Activated CD4-positive, alpha-beta T cell treated with anti-CD3 and anti-CD28 coated beads, Interleukin-2, amount 10 ng/mL, durations not matched to agents 24 days and 14 days (primary cell): ENCODE data around the gene TBL1XR1. TPM values are rescaled to one million over a fixed set of nuclear protein-coding genes. Genes with fewer than 3 reads are reported as not detected.

Experiments
- DNase-seq: peaks from one replicate; pipeline ENCODE4 v3.0.0; 2022
- H3K27ac Mint-ChIP-seq: one replicate; pipeline ENCODE4 v1.8.0; 2022; ENCODE audit warnings: mild to moderate bottlenecking, mixed read lengths
- H3K27me3 Mint-ChIP-seq: one replicate; pipeline ENCODE4 v1.8.0; 2022; ENCODE audit warnings: mixed read lengths
- H3K36me3 Mint-ChIP-seq: one replicate; pipeline ENCODE4 v1.8.0; 2022; ENCODE audit warnings: low read depth, mild to moderate bottlenecking, mixed read lengths
- H3K4me1 Mint-ChIP-seq: one replicate; pipeline ENCODE4 v1.8.0; 2021; ENCODE audit warnings: mixed read lengths
- H3K4me3 Mint-ChIP-seq: one replicate; pipeline ENCODE4 v1.8.0; 2022; ENCODE audit warnings: mild to moderate bottlenecking, moderate library complexity, mixed read lengths
- H3K9me3 Mint-ChIP-seq: one replicate; pipeline ENCODE4 v1.8.0; 2021; ENCODE audit warnings: mixed read lengths
- intact Hi-C: fragments of 100-400 bp; cut with micrococcal nuclease; formaldehyde crosslinking; loops from one replicate; pipeline ENCODE4 v1.15.1; 2023
- total RNA-seq: library from RNA; stranded (reverse); gene quantifications from 2 replicates; pipeline ENCODE4 v1.2.3, GENCODE V29; 2022

Gene TBL1XR1
- total RNA-seq, 1 donor from 2014 or later: 178 TPM

DNA sequence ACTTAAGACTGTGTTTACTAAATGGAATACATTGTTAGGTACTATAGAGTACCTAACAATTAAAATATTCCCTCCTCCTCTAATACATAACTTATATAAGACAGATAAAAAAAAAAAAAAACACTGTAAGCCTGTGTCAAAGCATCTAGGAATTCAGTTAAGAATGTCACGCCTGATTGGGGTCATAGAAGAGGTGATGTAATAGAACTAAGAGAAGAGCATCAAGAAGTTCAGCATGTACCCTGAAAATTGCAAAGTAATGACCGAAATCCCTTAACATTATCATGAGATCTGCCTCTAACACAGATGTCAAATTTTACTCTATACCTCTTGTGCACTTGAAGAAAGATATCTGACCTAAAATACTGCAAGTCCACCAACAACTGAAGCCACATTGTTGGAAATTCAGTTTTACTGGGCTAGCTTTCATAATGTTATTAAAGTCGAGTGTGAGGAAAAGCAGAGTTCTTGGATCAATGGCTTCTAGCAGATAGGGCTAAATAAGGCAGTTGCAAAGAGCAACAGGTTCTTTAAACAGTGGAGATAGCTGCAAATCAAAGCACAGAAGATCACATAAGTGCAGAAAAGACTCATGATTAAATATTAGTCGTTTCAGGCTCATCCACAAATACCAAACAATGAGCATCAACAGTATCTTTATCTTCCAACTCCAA, 75.0 kb downstream of the TBL1XR1 start:
- Mint-ChIP-seq H3K9me3 (peaks cover 14% of the 10 kb centered on the region), H3K27ac (peak overlapping the region; percentile 14), H3K4me1 (peaks cover 37% of the 10 kb centered on the region), H3K4me3 (no peak overlapping the region), H3K27me3 (no peaks in the 10 kb centered on the region), H3K36me3 (peaks cover 52% of the 10 kb centered on the region)
- intact Hi-C loops: no loop called here
- DNase-seq: no peak

GRCh38 chr3:177119829-177120228, 77.5 kb downstream of the TBL1XR1 start:
- Mint-ChIP-seq H3K4me3 (no peak overlapping the region), H3K36me3 (peaks cover 46% of the 10 kb centered on the region), H3K9me3 (peaks cover 7% of the 10 kb centered on the region), H3K4me1 (peaks cover 36% of the 10 kb centered on the region), H3K27ac (no peak overlapping the region), H3K27me3 (no peaks in the 10 kb centered on the region)
- intact Hi-C loops: no loop called here
- no peak for DNase-seq

DNA sequence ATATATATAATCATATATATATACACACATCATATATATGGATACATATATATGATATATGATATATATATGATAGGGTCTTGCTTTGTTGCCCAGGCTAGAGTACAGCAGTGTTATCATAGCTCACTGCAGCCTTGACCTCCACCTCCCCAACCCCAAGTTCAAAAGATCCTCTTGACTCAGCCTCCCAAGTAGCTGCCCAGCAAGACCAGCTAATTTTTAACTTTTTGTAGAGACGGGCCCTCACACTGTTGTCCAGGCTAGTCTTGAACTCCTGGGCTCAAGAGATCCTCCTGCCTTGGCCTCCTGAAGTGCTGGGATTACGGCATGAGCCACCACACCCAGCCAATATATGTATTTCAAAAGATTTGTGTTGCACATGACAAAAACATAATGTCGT, 83.0 kb downstream of the TBL1XR1 start:
- Mint-ChIP-seq H3K4me1 (peaks cover 44% of the 10 kb centered on the region), H3K36me3 (peaks cover 19% of the 10 kb centered on the region), H3K4me3 (no peak overlapping the region), H3K9me3 (no peaks in the 10 kb centered on the region), H3K27me3 (no peaks in the 10 kb centered on the region), H3K27ac (no peak overlapping the region)
- no peak for DNase-seq
- intact Hi-C loops: no loop called here

DNA sequence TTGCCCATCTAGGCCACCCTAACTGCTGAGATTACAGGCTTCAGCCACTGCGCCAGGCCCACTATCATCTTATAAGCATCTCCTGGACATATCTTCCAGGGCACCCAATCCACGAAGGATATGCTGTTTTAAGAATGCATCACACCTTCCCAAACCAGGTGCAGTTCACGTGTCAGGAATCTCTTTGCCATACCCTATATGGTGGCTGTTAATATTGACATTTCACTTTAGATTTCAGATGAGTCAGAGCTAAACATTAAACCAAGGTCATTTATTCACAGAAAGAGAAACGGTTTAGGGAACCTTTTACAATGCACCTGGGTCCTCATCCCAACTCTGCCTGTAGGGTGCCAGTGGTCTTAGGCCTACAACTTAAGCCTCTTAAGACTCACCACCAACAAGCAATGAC, 85.7 kb downstream of the TBL1XR1 start:
- no peaks in the 10 kb centered on the region for H3K9me3 Mint-ChIP-seq
- no peak for DNase-seq
- H3K4me3 Mint-ChIP-seq: no peak overlapping the region
- H3K27ac Mint-ChIP-seq: no peak overlapping the region
- intact Hi-C loops: no loop called here
- no peaks in the 10 kb centered on the region for H3K27me3 Mint-ChIP-seq
- H3K4me1 Mint-ChIP-seq: peaks cover 41% of the 10 kb centered on the region
- peaks cover 20% of the 10 kb centered on the region for H3K36me3 Mint-ChIP-seq

DNA sequence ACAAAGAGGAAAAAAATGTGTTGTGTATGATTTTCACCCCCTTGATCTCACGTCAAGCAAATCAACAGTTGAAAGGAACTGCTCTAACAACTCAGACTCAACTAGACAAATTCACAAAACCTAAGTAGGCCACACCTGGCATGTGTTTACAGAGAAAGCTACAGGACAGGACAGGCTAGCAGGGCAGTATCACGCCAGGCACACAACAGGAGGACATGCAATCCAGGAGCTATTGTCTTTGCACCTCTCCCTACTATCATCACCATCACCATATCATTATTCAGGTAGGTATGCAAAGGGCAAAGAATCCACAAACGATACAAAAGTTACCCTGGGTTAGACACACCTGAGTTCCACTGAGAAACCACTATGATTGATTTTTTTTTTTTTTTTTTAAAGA, 86.4 kb downstream of the TBL1XR1 start:
- intact Hi-C loops: no loop called here
- Mint-ChIP-seq H3K36me3 (peaks cover 16% of the 10 kb centered on the region), H3K9me3 (no peaks in the 10 kb centered on the region), H3K4me3 (no peak overlapping the region), H3K27ac (peak overlapping the region; percentile 7), H3K27me3 (no peaks in the 10 kb centered on the region), H3K4me1 (peaks cover 37% of the 10 kb centered on the region)
- DNase-seq: no peak

GRCh38 chr3:177110386-177110785, 86.9 kb downstream of the TBL1XR1 start:
- intact Hi-C loops: no loop called here
- Mint-ChIP-seq H3K4me1 (peaks cover 39% of the 10 kb centered on the region), H3K36me3 (peaks cover 15% of the 10 kb centered on the region), H3K27me3 (no peaks in the 10 kb centered on the region), H3K27ac (no peak overlapping the region), H3K9me3 (no peaks in the 10 kb centered on the region), H3K4me3 (no peak overlapping the region)
- no peak for DNase-seq

DNA sequence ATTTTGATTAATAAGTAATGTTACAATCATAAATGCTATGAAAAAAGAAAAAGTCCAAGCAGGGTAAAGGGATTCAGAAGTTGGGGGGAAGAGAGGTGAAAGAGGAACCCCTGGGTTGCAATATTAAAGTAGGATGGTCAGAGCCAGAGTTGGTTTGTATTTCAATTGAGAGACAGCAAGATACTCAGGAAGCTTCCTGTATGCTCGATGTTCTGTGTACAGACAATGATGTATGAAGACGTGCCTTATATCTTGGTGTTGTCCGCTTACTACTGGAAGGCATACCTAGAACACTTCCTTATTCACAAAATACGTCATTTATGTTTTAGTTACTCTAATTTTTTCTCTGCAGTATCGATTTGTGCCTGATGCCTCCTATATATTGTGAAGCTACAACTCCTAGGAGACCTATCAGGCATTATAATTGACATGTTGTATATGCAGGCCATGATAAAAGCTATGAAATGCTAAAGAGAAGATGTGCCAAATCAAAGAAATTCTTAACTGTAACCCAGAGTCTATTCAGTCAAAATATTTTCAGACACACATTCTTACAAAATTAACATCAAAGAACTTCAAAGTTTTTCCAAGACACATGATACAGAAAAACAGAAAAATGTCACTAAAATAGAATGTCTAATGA, 87.5 kb downstream of the TBL1XR1 start:
- Mint-ChIP-seq H3K4me3 (no peak overlapping the region), H3K4me1 (peaks cover 41% of the 10 kb centered on the region), H3K36me3 (peaks cover 13% of the 10 kb centered on the region), H3K9me3 (no peaks in the 10 kb centered on the region), H3K27me3 (no peaks in the 10 kb centered on the region), H3K27ac (peak overlapping the region; percentile 12)
- no peak for DNase-seq
- intact Hi-C loops: loop anchor here (5.0 kb wide), 1 partner anchor 43 kb away; no protein-coding TSS in a partner anchor

DNA sequence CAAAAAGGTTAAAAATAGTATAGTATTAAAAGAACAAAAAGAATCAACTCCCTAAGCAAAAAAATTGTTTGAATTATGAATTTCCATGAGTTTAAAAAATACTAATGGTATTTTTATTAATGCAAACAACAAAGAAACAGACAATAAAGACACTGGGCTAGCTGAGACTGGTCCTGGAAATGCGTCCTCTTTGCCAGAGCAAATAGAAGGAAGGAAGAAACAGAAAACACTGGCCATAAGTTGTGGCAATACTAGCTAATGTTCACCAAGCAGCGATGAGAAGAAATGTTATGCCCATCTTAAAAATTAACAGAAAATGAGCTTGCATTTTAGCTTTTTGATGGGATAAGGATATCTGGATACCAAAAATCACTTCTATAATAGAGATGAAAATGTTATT, 88.6 kb downstream of the TBL1XR1 start:
- peaks cover 13% of the 10 kb centered on the region for H3K36me3 Mint-ChIP-seq
- DNase-seq: no peak
- H3K4me3 Mint-ChIP-seq: no peak overlapping the region
- intact Hi-C loops: loop anchor here (5.0 kb wide), 1 partner anchor 41 kb away; no protein-coding TSS in a partner anchor
- H3K27ac Mint-ChIP-seq: no peak overlapping the region
- peaks cover 40% of the 10 kb centered on the region for H3K4me1 Mint-ChIP-seq
- H3K9me3 Mint-ChIP-seq: no peaks in the 10 kb centered on the region
- H3K27me3 Mint-ChIP-seq: no peaks in the 10 kb centered on the region

GRCh38 chr3:177107461-177108239, 89.6 kb downstream of the TBL1XR1 start:
- no peak for DNase-seq
- H3K27me3 Mint-ChIP-seq: no peaks in the 10 kb centered on the region
- no peak overlapping the region for H3K4me3 Mint-ChIP-seq
- peaks cover 35% of the 10 kb centered on the region for H3K4me1 Mint-ChIP-seq
- H3K27ac Mint-ChIP-seq: no peak overlapping the region
- H3K9me3 Mint-ChIP-seq: peaks cover 2% of the 10 kb centered on the region
- intact Hi-C loops: loop anchor here (5.0 kb wide), 1 partner anchor 40 kb away; no protein-coding TSS in a partner anchor
- peaks cover 8% of the 10 kb centered on the region for H3K36me3 Mint-ChIP-seq

- no peaks in the 10 kb centered on the region for H3K27me3 Mint-ChIP-seq
- intact Hi-C loops: loop anchor here (5.0 kb wide), 1 partner anchor 39 kb away; no protein-coding TSS in a partner anchor
- no peak for DNase-seq
- H3K27ac Mint-ChIP-seq: no peak overlapping the region
- H3K4me3 Mint-ChIP-seq: no peak overlapping the region
- H3K9me3 Mint-ChIP-seq: peaks cover 4% of the 10 kb centered on the region
- peaks cover 11% of the 10 kb centered on the region for H3K36me3 Mint-ChIP-seq
- H3K4me1 Mint-ChIP-seq: peaks cover 35% of the 10 kb centered on the region
Measured at GRCh38 chr3:177106594-177106993, 90.7 kb downstream of the TBL1XR1 start.

DNA sequence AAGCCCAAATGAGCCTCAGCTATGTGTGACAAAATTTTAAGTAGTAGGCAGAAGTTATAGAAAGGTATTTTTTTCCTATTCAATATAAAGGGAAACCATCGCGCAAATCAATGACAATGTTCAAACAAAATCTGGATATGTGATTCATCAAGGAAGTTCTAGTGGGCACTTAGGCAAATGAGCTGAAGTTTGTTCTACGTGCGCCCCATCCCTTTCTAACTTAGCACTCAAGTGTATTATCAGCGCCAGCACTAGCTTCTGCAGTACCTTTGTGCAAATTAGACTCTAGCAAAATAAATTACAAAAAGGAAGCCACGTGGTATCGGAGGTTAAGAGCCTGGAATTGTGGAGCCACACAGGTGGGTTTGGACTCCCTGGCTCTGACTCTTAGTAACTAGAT, 91.1 kb downstream of the TBL1XR1 start:
- intact Hi-C loops: loop anchor here (5.0 kb wide), 1 partner anchor 39 kb away; no protein-coding TSS in a partner anchor
- Mint-ChIP-seq H3K27me3 (no peaks in the 10 kb centered on the region), H3K4me3 (no peak overlapping the region), H3K4me1 (peaks cover 31% of the 10 kb centered on the region), H3K27ac (no peak overlapping the region), H3K9me3 (peaks cover 4% of the 10 kb centered on the region), H3K36me3 (peaks cover 11% of the 10 kb centered on the region)
- DNase-seq: no peak

- intact Hi-C loops: loop anchor here (5.0 kb wide), 1 partner anchor 38 kb away; no protein-coding TSS in a partner anchor
- Mint-ChIP-seq H3K4me3 (no peak overlapping the region), H3K36me3 (peaks cover 13% of the 10 kb centered on the region), H3K27ac (no peak overlapping the region), H3K27me3 (no peaks in the 10 kb centered on the region), H3K9me3 (peaks cover 4% of the 10 kb centered on the region), H3K4me1 (peaks cover 27% of the 10 kb centered on the region)
- no peak for DNase-seq
Measured at GRCh38 chr3:177105623-177106022, 91.7 kb downstream of the TBL1XR1 start.

DNA sequence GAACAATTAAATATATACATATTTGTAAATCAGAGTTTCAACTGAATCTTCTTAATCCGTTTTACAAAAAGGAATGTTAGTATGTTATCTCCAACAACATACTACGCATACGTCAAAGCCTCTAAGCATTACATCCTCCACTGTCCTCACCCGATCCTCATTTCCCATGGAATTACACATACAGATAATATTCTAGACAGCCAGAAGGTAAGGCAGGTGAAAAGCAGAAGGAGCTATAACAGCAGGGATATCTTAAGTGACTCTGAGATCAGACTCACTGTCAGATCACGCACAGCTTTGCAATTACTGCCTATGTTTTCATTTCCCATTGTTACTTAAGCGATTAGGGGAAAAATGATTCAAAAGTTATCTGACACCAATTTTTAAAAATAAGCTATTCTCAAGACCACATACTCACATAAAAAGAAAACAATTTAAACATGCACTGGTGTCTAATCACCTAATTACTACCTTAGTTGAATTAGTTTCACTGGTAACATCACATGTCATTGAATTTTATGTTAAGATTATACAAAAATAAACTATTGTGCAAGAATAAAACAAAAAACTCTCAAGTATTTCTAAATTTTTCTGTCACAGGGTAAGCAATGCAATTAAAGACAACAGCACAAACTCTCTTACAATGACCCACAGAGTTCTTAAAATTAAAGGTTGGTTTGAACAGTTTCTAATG, 92.8 kb downstream of the TBL1XR1 start:
- no peak for DNase-seq
- H3K36me3 Mint-ChIP-seq: peaks cover 13% of the 10 kb centered on the region
- H3K4me3 Mint-ChIP-seq: no peak overlapping the region
- H3K27ac Mint-ChIP-seq: no peak overlapping the region
- H3K9me3 Mint-ChIP-seq: peaks cover 4% of the 10 kb centered on the region
- peaks cover 16% of the 10 kb centered on the region for H3K4me1 Mint-ChIP-seq
- no peaks in the 10 kb centered on the region for H3K27me3 Mint-ChIP-seq
- intact Hi-C loops: no loop called here
